Stimulated activated CD4-positive, alpha-beta T cell treated with anti-CD3 and anti-CD28 coated beads, Interleukin-1b, Interleukin-23, amount 100 ng/mL, for 1 hour (primary cell): ENCODE data around the gene MTX2.
"Not testable (repeated sequence)": the region's sequence is repeated elsewhere in the genome, so short reads cannot be mapped to it uniquely, and the experiment has no call there.

Source experiments
- DNase-seq, 2 donors: peaks; one replicate each; pipeline ENCODE4 v3.0.0-alpha.2; 2020; ENCODE audit warnings: low read depth in 2 of 2

MTX2 gene

DNA sequence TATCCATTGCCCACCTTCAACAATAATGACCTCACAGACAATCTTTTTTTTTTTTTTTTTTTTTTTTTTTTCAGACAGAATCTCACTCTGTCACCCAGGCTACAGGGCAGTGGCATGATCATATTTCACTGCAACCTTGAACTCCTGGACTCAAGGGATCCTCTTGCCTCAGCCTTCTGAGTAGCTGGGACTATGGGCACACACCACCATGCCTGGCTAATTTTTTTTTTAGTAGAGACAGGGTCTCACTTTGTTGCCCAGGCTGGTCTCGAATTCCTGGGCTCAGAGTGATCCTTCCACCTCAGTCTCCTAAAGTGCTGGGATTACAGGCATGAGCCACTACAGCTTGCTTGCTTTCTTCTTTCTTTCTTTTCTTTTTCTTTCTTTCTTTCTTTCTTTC, 103.9 kb downstream of the MTX2 start:
- DNase-seq: not testable (repeated sequence)

DNA sequence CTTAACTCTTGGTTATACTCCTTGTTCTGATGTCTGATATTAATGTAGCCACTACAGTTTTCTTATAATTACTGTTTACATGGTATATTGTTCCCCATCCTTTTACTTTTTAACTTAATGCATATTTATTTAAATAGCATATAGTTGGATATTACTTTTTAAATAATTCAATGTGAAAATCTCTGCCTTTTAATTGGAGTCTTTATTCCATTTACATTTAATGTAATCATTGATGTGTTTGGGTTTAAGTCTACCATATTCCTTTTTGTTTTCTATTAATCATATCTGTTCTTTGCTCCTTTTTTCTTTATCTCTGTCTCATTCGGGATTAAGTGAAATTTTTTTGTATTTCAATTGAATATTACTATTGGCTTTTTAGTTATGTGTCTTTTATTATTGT, 109.1 kb downstream of the MTX2 start:
- DNase-seq: no peak

DNA sequence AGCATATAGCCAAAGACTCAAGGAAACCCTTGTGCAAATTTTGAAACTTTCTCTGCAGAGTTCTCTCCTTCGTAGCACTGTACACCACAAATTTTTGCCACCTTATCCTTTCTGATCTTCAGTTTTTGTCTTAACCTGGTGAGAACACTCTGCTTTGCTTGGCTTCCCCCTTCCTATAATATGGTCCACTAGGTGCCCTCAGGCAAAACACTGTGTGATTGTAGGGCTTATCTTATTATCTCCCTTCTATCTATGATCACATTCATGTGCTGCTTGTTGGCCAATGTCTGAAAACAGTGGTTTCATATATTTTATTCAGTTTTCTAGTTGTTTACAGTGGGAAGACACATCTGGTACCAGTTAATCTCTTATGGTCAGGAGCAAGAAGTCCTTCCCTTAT, 111.1 kb downstream of the MTX2 start:
- DNase-seq: no peak

DNA sequence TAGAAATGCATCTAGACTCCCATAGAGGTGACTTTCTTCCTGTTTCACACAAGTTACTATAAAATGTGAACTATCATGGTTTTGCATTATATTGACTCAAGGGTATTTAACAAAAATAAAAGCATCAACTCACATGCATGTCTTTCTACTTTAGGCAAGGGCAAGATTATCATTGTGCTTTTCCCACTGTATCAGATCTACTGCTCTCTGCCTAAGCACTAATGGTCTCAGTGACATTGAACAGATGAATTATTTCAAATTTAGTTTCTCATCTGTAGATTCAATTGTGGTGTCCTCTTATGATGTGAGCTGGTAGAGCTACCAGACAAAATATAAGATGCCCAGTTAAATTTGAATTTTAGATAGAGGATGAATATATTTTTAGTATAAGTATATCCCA, 113.9 kb downstream of the MTX2 start:
- DNase-seq: no peak

DNA sequence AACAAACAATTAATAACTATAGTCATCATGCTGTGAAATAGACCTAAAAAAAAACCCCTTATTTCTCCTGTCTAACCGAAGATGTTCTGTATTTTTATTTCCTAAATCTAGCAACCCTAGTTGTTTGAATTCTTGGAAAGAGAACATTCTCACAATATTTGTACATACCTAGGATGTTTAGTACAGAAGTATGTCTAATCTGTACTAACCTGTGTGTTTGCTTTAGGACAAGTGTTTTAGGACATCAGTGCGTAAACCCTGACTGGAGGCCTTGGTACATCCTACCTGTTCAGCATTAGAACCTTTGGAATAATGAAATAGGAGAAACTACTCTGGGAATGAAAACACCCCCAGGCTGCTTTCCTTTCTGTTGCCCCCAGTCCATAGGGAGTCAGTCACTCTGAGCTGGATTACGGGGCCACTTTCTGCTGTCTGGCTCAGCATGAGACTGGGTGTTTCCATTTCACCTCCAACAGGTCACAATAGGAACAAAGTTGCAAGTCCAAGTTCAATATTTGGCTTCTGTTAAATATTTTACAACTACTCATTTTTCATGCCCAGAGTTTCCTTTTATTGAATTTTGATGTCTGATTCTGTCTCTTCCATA, 114.7 kb downstream of the MTX2 start:
- DNase-seq: no peak

DNA sequence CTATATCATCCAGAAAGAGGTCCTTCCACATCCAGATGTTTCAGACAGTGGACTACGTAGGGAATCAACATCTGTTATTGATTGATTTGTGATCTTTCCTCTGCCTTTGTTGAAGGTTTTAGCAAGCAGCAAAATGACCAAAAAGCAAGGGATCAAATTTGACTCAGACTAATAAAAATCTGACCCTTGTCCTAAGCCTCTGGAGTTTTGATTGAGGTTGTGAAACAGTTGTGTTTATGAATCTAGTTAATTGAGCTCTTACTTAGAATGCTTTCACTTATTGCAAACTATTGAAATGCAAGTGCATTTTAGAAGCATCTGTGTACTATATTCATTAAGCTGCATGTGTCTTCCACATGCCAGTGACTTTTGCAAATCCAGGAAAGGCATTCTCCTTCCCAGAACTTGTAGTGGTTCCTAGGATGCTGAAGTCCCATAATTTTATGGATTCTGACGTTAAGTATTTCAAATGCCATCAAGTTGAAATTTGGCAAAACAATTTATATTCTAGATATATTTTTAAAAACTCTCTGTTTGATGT, 116.0 kb downstream of the MTX2 start:
- no peak for DNase-seq

DNA sequence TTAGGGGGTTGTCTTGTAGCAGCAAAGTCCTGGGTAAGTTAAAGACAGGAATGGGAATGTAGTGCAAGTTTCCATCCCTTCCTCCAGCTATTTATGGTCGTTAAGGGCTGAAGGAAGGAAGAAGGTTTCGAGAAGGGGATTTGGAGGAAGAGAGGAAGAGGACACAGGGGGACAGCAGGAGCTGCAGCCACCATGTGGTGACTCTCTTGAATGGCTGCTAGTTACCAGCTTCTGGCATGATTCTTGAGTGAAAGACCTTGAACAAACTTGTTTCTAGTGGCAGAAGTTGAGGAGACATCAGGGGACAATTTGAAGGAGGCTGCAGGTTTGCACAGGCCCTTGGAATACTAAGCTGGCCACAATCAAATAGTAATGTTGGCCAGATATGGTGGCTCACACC, 116.6 kb downstream of the MTX2 start:
- DNase-seq: no peak
